Activated T-cell treated with anti-CD3 and anti-CD28 coated beads, Interleukin-2, amount 50 U/mL, for 24 hours (primary cell): ENCODE measurements around the gene HMBS.
"Not testable (repeated sequence)": the region's sequence is repeated elsewhere in the genome, so short reads cannot be mapped to it uniquely, and the experiment has no call there.

Experiments
- DNase-seq: peaks from one replicate; pipeline ENCODE4 v3.0.0-alpha.2; 2020
- H3K27ac Mint-ChIP-seq: 2 replicates; pipeline ENCODE4 v1.8.0; 2020; ENCODE audit warnings: mild to moderate bottlenecking, mixed read lengths
- H3K27me3 Mint-ChIP-seq: 2 replicates; pipeline ENCODE4 v1.8.0; 2020; ENCODE audit warnings: mixed read lengths
- H3K36me3 Mint-ChIP-seq: 2 replicates; pipeline ENCODE4 v1.8.0; 2020; ENCODE audit warnings: low read depth, mixed read lengths
- H3K4me1 Mint-ChIP-seq: 2 replicates; pipeline ENCODE4 v1.8.0; 2020; ENCODE audit warnings: low read depth, mixed read lengths
- H3K4me3 Mint-ChIP-seq: 2 replicates; pipeline ENCODE4 v1.8.0; 2020; ENCODE audit warnings: mild to moderate bottlenecking, moderate library complexity, mixed read lengths
- H3K9me3 Mint-ChIP-seq: 2 replicates; pipeline ENCODE4 v1.8.0; 2020; ENCODE audit warnings: mixed read lengths

HMBS gene

GRCh38 chr11:119056421-119056999, 28.2 kb upstream of the HMBS start:
- H3K36me3 Mint-ChIP-seq = peaks cover 70% of the 10 kb centered on the region
- DNase-seq = no peak

GRCh38 chr11:119057000-119057769, 27.5 kb upstream of the HMBS start, which contains the start of gene HYOU1:
HYOU1 (minus strand) TSS chr11:119057205; CDS start chr11:119056160, 1,045 bp downstream.
- H3K36me3 Mint-ChIP-seq = peaks cover 66% of the 10 kb centered on the region
- H3K4me3 Mint-ChIP-seq = peak within 1 kb of the TSS; percentile 96
- peak; percentile 98 for DNase-seq
- H3K9me3 Mint-ChIP-seq = no peaks in the 10 kb centered on the region
- no peaks in the 10 kb centered on the region for H3K27me3 Mint-ChIP-seq
- peak within 1 kb of the TSS; percentile 98 for H3K27ac Mint-ChIP-seq
- H3K4me1 Mint-ChIP-seq = peaks cover 47% of the 10 kb centered on the region

More at GRCh38 chr11:119056421-119056999, 28.2 kb upstream of the HMBS start:
- no peaks in the 10 kb centered on the region for H3K27me3 Mint-ChIP-seq
- peak overlapping the region; percentile 96 for H3K4me3 Mint-ChIP-seq
- H3K4me1 Mint-ChIP-seq = peaks cover 53% of the 10 kb centered on the region
- no peaks in the 10 kb centered on the region for H3K9me3 Mint-ChIP-seq
- H3K27ac Mint-ChIP-seq = peak overlapping the region; percentile 98

- peaks cover 35% of the 10 kb centered on the region for H3K4me1 Mint-ChIP-seq
- DNase-seq, H3K27ac Mint-ChIP-seq, H3K27me3 Mint-ChIP-seq, H3K4me3 Mint-ChIP-seq, H3K9me3 Mint-ChIP-seq: not testable (repeated sequence)
- H3K36me3 Mint-ChIP-seq = peaks cover 50% of the 10 kb centered on the region
Measured at GRCh38 chr11:119059128-119059527, 25.6 kb upstream of the HMBS start.

- Mint-ChIP-seq H3K4me3 (no peak overlapping the region), H3K36me3 (peaks cover 41% of the 10 kb centered on the region), H3K27me3 (no peaks in the 10 kb centered on the region), H3K4me1 (peaks cover 29% of the 10 kb centered on the region), H3K27ac (no peak overlapping the region), H3K9me3 (no peaks in the 10 kb centered on the region)
- no peak for DNase-seq
Measured at GRCh38 chr11:119061256-119061655, 23.4 kb upstream of the HMBS start.

GRCh38 chr11:119062779-119063178, 21.9 kb upstream of the HMBS start:
- Mint-ChIP-seq H3K4me3 (no peak overlapping the region), H3K9me3 (no peaks in the 10 kb centered on the region), H3K27me3 (no peaks in the 10 kb centered on the region), H3K27ac (no peak overlapping the region), H3K4me1 (peaks cover 35% of the 10 kb centered on the region), H3K36me3 (peaks cover 41% of the 10 kb centered on the region)
- no peak for DNase-seq

- peaks cover 40% of the 10 kb centered on the region for H3K4me1 Mint-ChIP-seq
- peak overlapping the region; percentile 98 for H3K27ac Mint-ChIP-seq
- no peaks in the 10 kb centered on the region for H3K27me3 Mint-ChIP-seq
- DNase-seq = no peak
- H3K36me3 Mint-ChIP-seq = peaks cover 50% of the 10 kb centered on the region
- H3K9me3 Mint-ChIP-seq = no peaks in the 10 kb centered on the region
- peak overlapping the region; percentile 96 for H3K4me3 Mint-ChIP-seq
Measured at GRCh38 chr11:119065369-119065768, 19.3 kb upstream of the HMBS start.

- H3K27me3 Mint-ChIP-seq = no peaks in the 10 kb centered on the region
- H3K27ac Mint-ChIP-seq = peak within 1 kb of the TSS; percentile 98
- peak; percentile 96 for DNase-seq
- H3K9me3 Mint-ChIP-seq = no peaks in the 10 kb centered on the region
- H3K4me3 Mint-ChIP-seq = peak within 1 kb of the TSS; percentile 96
- peaks cover 62% of the 10 kb centered on the region for H3K36me3 Mint-ChIP-seq
- peaks cover 43% of the 10 kb centered on the region for H3K4me1 Mint-ChIP-seq
Measured at GRCh38 chr11:119067371-119068222, 17.1 kb upstream of the HMBS start, which contains the start of gene VPS11. VPS11 (plus strand) TSS chr11:119067818; CDS start chr11:119067824, 6 bp downstream.

- H3K4me3 Mint-ChIP-seq = no peak overlapping the region
- H3K4me1 Mint-ChIP-seq = no peaks in the 10 kb centered on the region
- H3K27me3 Mint-ChIP-seq = no peaks in the 10 kb centered on the region
- H3K9me3 Mint-ChIP-seq = no peaks in the 10 kb centered on the region
- DNase-seq = no peak
- peaks cover 84% of the 10 kb centered on the region for H3K36me3 Mint-ChIP-seq
- H3K27ac Mint-ChIP-seq = peak overlapping the region; percentile 20
Measured at GRCh38 chr11:119077839-119078238, 6.8 kb upstream of the HMBS start.

GRCh38 chr11:119078675-119079420, 5.8 kb upstream of the HMBS start:
- Mint-ChIP-seq H3K9me3 (no peaks in the 10 kb centered on the region), H3K4me1 (no peaks in the 10 kb centered on the region), H3K27me3 (no peaks in the 10 kb centered on the region), H3K4me3 (no peak overlapping the region), H3K27ac (peak overlapping the region; percentile 20), H3K36me3 (peaks cover 74% of the 10 kb centered on the region)
- DNase-seq = no peak

GRCh38 chr11:119081682-119082260, 2.9 kb upstream of the HMBS start:
- Mint-ChIP-seq H3K4me1 (peaks cover 16% of the 10 kb centered on the region), H3K36me3 (peaks cover 69% of the 10 kb centered on the region), H3K27me3 (no peaks in the 10 kb centered on the region), H3K4me3 (no peak overlapping the region), H3K9me3 (no peaks in the 10 kb centered on the region), H3K27ac (peak overlapping the region; percentile 44)
- no peak for DNase-seq

- DNase-seq = no peak
- Mint-ChIP-seq H3K36me3 (peaks cover 63% of the 10 kb centered on the region), H3K4me1 (peaks cover 24% of the 10 kb centered on the region), H3K27ac (peak overlapping the region; percentile 98), H3K9me3 (no peaks in the 10 kb centered on the region), H3K27me3 (no peaks in the 10 kb centered on the region), H3K4me3 (peak overlapping the region; percentile 99)
Measured at GRCh38 chr11:119085437-119085847, 761 bp downstream of the HMBS start.

- no peaks in the 10 kb centered on the region for H3K9me3 Mint-ChIP-seq
- H3K4me1 Mint-ChIP-seq = peaks cover 34% of the 10 kb centered on the region
- no peak for DNase-seq
- H3K27ac Mint-ChIP-seq = peak overlapping the region; percentile 20
- H3K36me3 Mint-ChIP-seq = peaks cover 62% of the 10 kb centered on the region
- H3K27me3 Mint-ChIP-seq = no peaks in the 10 kb centered on the region
- peak overlapping the region; percentile 42 for H3K4me3 Mint-ChIP-seq
Measured at GRCh38 chr11:119087123-119087522, 2.4 kb downstream of the HMBS start.

GRCh38 chr11:119087747-119088241, 3.1 kb downstream of the HMBS start:
- H3K4me1 Mint-ChIP-seq = peaks cover 40% of the 10 kb centered on the region
- H3K9me3 Mint-ChIP-seq = no peaks in the 10 kb centered on the region
- H3K27ac Mint-ChIP-seq = no peak overlapping the region
- no peak for DNase-seq
- H3K4me3 Mint-ChIP-seq = no peak overlapping the region
- peaks cover 63% of the 10 kb centered on the region for H3K36me3 Mint-ChIP-seq
- H3K27me3 Mint-ChIP-seq = no peaks in the 10 kb centered on the region
